ENCODE results near the gene KIRREL3. TPM values are rescaled to one million over a fixed set of nuclear protein-coding genes. Genes with fewer than 3 reads are reported as not detected.

KIRREL3 gene
- total and polyA plus RNA-seq, 9 of the 15 experiments (the other 6 are each of a cell fraction or from before 2014, with no cell fraction given), result 0.04 to 0.10 TPM; not detected in 7

DNA sequence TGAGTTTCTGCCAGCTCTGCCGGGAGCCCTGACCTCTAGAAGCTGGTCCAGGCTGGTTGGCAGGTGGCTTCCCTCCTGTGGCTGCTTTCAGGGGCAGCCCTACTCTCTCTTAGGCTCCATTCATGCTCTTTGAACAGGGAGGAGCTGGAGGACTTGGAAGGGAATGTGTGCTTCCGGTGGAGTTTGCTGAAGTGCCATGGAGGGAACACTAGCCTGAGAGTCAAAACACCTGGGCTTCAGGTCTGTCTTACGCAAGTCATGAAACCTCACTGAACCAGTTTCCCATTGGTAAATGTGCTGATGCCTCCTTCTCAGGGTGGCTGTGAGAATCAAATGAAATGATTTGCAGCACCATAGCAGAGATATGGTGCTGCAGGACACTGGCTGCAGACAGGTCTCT is 224.5 kb downstream of the KIRREL3 start:
- WGBS (ENCODE audit: insufficient coverage, low coverage, missing lambda C conversion rate), result 4% methylated on average over 3 of the region's 3 CpGs
- POLR2A ChIA-PET, result interaction anchor here (0.6 kb wide), 1 partner anchor 88 kb away, joined by 3 read pairs; no protein-coding TSS in a partner anchor
- no peak for FAIRE-seq

More for the DNA sequence above, 224.5 kb downstream of the KIRREL3 start:
- BruUV-seq (replicated peaks), result no TSS peak
- no peak for TF ChIP-seq ZNF318 (IDR thresholded peaks at IDR 0.05; ENCODE audit: borderline replicate concordance in 1 of 2, low read depth in 1 of 2)
- no peak for TF ChIP-seq ZNF146 (CRISPR knock-in tag; IDR thresholded peaks at IDR 0.05; ENCODE audit: unreplicated experiment)
- H3K9me1 ChIP-seq (ENCODE audit: control insufficient read depth, insufficient read depth, low read length), result no peaks in the 10 kb centered on the region
- in situ Hi-C loops (cut with MboI) (no loop called here), intact Hi-C loops (cut with micrococcal nuclease) (no loop called here)
- no peak overlapping the region for H3K27ac ChIP-seq (ENCODE audit: extremely low read depth, low read depth, low read length)
- H2AFZ ChIP-seq (ENCODE audit: low read depth, low read length), result no peak overlapping the region
- H3K9me3 ChIP-seq (replicated peaks; ENCODE audit: control insufficient read depth, insufficient read depth, low read depth, low read length), result no peaks in the 10 kb centered on the region
- ATAC-seq (no peak), DNase-seq (ENCODE audit: extremely low read depth in 1 of 4, low spot score in 3 of 4) (no peak)
- no peak overlapping the region for H3K4me3 ChIP-seq
- no peak overlapping the region for H3K9ac ChIP-seq (ENCODE audit: insufficient read depth in 1 of 2, low read depth in 2 of 2, low read length in 2 of 2)
- no peaks in the 10 kb centered on the region; a peak in 1 of 5 replicates for H3K27me3 ChIP-seq (ENCODE audit: control insufficient read depth in 2 of 2, insufficient read depth in 2 of 2, low read length in 2 of 2)
- H3K4me2 ChIP-seq (ENCODE audit: insufficient read depth, low read length), result no peak overlapping the region
- H3K36me3 ChIP-seq (ENCODE audit: control insufficient read depth, insufficient read depth, low read length), result no peaks in the 10 kb centered on the region
- CTCF ChIA-PET (ENCODE audit: low intra/inter-chr PET ratio), result no interaction called here
- no peaks in the 10 kb centered on the region; the same call in 1 of the 2 replicates for H4K20me1 ChIP-seq (replicated peaks; ENCODE audit: control insufficient read depth, insufficient read depth, low read length)
- no peaks in the 10 kb centered on the region for H3K79me2 ChIP-seq (ENCODE audit: control insufficient read depth, insufficient read depth, low read length)
- H3K4me1 ChIP-seq (replicated peaks in 1 of 2; ENCODE audit: control insufficient read depth in 2 of 2, insufficient read depth in 2 of 2, low read length in 2 of 2), result no peaks in the 10 kb centered on the region

All from K562 (cell line).